Measurements from ENCODE around the gene KCNK5.
A peak's percentile ranks its signal among the peaks of the same experiment; 100 is the strongest.

DNA sequence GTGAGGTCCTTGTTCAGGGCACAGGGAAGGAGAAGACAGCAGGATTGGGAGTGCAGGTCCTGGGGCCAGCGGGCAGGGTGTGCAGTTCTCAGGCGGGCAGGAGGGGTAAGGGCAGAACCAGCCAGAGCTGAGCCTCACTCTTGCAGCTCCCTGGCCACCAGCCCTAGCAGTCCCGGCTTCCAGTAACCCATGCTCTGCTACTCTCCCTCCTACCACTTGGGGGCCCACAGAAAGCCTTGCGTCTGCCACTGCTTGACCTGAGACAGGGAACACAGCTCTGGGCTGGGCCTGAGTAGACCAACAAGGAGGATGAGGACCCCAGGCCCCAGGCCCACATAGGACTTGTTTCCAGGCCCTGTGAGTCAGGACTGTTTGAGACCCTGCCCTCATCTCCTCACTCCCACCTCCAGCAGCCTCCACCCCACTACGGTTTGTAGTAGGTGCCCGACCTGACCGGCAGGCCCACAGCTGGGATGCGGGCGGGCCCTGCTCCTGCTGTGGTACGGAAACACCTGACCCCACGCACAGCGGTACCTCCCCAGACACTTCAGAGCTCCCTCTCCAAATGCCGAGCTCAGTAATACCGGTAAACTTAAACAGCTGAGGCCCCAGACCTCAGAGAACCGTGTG is 39.2 kb downstream of the KCNK5 start:
- TF ChIP-seq, protein P1, sequence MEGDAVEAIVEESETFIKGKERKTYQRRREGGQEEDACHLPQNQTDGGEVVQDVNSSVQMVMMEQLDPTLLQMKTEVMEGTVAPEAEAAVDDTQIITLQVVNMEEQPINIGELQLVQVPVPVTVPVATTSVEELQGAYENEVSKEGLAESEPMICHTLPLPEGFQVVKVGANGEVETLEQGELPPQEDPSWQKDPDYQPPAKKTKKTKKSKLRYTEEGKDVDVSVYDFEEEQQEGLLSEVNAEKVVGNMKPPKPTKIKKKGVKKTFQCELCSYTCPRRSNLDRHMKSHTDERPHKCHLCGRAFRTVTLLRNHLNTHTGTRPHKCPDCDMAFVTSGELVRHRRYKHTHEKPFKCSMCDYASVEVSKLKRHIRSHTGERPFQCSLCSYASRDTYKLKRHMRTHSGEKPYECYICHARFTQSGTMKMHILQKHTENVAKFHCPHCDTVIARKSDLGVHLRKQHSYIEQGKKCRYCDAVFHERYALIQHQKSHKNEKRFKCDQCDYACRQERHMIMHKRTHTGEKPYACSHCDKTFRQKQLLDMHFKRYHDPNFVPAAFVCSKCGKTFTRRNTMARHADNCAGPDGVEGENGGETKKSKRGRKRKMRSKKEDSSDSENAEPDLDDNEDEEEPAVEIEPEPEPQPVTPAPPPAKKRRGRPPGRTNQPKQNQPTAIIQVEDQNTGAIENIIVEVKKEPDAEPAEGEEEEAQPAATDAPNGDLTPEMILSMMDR (IDR thresholded peaks at IDR 0.05; ENCODE audit: insufficient read depth, low read length, poor library complexity, severe bottlenecking) = peak; percentile 38
- TF ChIP-seq EZH2phosphoT487 (conservative IDR thresholded peaks at IDR 0.05; ENCODE audit: low read length) = no peak
